ENCODE data around the gene PHF12.

The PHF12 gene

GRCh38 chr17:28929787-28930186 is 21.5 kb downstream of the PHF12 start:
- H3K9me3 ChIP-seq (ENCODE audit: insufficient read depth, low read length): peaks cover 5% of the 10 kb centered on the region; the same call in 1 of the 2 replicates
- H3K9ac ChIP-seq (ENCODE audit: insufficient read length, low read depth): no peak overlapping the region
- H3K36me3 ChIP-seq (ENCODE audit: insufficient read depth, insufficient read length, low read length): peaks cover 31% of the 10 kb centered on the region
- H3K27me3 ChIP-seq (ENCODE audit: insufficient read depth, insufficient read length): no peaks in the 10 kb centered on the region
- DNase-seq (ENCODE audit: low read depth, low spot score): no peak
- no peak overlapping the region for H3K4me3 ChIP-seq (ENCODE audit: insufficient read length, low read depth)
- TF ChIP-seq ZNF274 (IDR thresholded peaks at IDR 0.05; ENCODE audit: low read depth, low read length) (no peak), YY1 (IDR thresholded peaks at IDR 0.05; ENCODE audit: insufficient read depth, insufficient read length) (no peak), SUZ12 (IDR thresholded peaks at IDR 0.05; ENCODE audit: extremely low read depth, insufficient read depth, insufficient read length) (no peak)
- no peaks in the 10 kb centered on the region for H3K4me1 ChIP-seq (ENCODE audit: insufficient read depth, insufficient read length)

- no peak for DNase-seq (ENCODE audit: low read depth, low spot score)
- TF ChIP-seq SUZ12 (IDR thresholded peaks at IDR 0.05; ENCODE audit: extremely low read depth, insufficient read depth, insufficient read length): no peak
- H3K4me3 ChIP-seq (ENCODE audit: insufficient read length, low read depth): no peak overlapping the region
- peaks cover 37% of the 10 kb centered on the region for H3K36me3 ChIP-seq (ENCODE audit: insufficient read depth, insufficient read length, low read length)
- H3K27me3 ChIP-seq (ENCODE audit: insufficient read depth, insufficient read length): no peaks in the 10 kb centered on the region
- peaks cover 5% of the 10 kb centered on the region; the same call in 1 of the 2 replicates for H3K9me3 ChIP-seq (ENCODE audit: insufficient read depth, low read length)
- H3K4me1 ChIP-seq (ENCODE audit: insufficient read depth, insufficient read length): no peaks in the 10 kb centered on the region
- no peak overlapping the region for H3K9ac ChIP-seq (ENCODE audit: insufficient read length, low read depth)
Observed at GRCh38 chr17:28928061-28928460, 23.3 kb downstream of the PHF12 start.

GRCh38 chr17:28926786-28927185 is 24.5 kb downstream of the PHF12 start:
- no peak for TF ChIP-seq YY1 (IDR thresholded peaks at IDR 0.05; ENCODE audit: insufficient read depth, insufficient read length)
- H3K4me1 ChIP-seq (ENCODE audit: insufficient read depth, insufficient read length): no peaks in the 10 kb centered on the region
- peaks cover 5% of the 10 kb centered on the region; the same call in 1 of the 2 replicates for H3K9me3 ChIP-seq (ENCODE audit: insufficient read depth, low read length)
- no peak overlapping the region for H3K9ac ChIP-seq (ENCODE audit: insufficient read length, low read depth)
- H3K27me3 ChIP-seq (ENCODE audit: insufficient read depth, insufficient read length): no peaks in the 10 kb centered on the region
- DNase-seq (ENCODE audit: low read depth, low spot score): no peak
- peaks cover 48% of the 10 kb centered on the region for H3K36me3 ChIP-seq (ENCODE audit: insufficient read depth, insufficient read length, low read length)
- H3K4me3 ChIP-seq (ENCODE audit: insufficient read length, low read depth): no peak overlapping the region

GRCh38 chr17:28926366-28926765 is 25.0 kb downstream of the PHF12 start:
- DNase-seq (ENCODE audit: low read depth, low spot score): no peak
- H3K9me3 ChIP-seq (ENCODE audit: insufficient read depth, low read length): peaks cover 5% of the 10 kb centered on the region; the same call in 1 of the 2 replicates
- H3K4me1 ChIP-seq (ENCODE audit: insufficient read depth, insufficient read length): no peaks in the 10 kb centered on the region
- no peak overlapping the region for H3K4me3 ChIP-seq (ENCODE audit: insufficient read length, low read depth)
- no peaks in the 10 kb centered on the region for H3K27me3 ChIP-seq (ENCODE audit: insufficient read depth, insufficient read length)
- H3K9ac ChIP-seq (ENCODE audit: insufficient read length, low read depth): no peak overlapping the region
- peaks cover 52% of the 10 kb centered on the region for H3K36me3 ChIP-seq (ENCODE audit: insufficient read depth, insufficient read length, low read length)
- TF ChIP-seq SUZ12 (IDR thresholded peaks at IDR 0.05; ENCODE audit: extremely low read depth, insufficient read depth, insufficient read length) (no peak), YY1 (IDR thresholded peaks at IDR 0.05; ENCODE audit: insufficient read depth, insufficient read length) (no peak), ZNF274 (IDR thresholded peaks at IDR 0.05; ENCODE audit: low read depth, low read length) (no peak)

GRCh38 chr17:28925912-28926365 is 25.4 kb downstream of the PHF12 start:
- no peak for TF ChIP-seq SUZ12 (IDR thresholded peaks at IDR 0.05; ENCODE audit: extremely low read depth, insufficient read depth, insufficient read length)
- TF ChIP-seq YY1 (IDR thresholded peaks at IDR 0.05; ENCODE audit: insufficient read depth, insufficient read length): no peak
- no peak for TF ChIP-seq ZNF274 (IDR thresholded peaks at IDR 0.05; ENCODE audit: low read depth, low read length)
- Histone ChIP-seq H3K4me1 (ENCODE audit: insufficient read depth, insufficient read length) (no peaks in the 10 kb centered on the region), H3K27me3 (ENCODE audit: insufficient read depth, insufficient read length) (no peaks in the 10 kb centered on the region), H3K36me3 (ENCODE audit: insufficient read depth, insufficient read length, low read length) (peaks cover 56% of the 10 kb centered on the region), H3K4me3 (ENCODE audit: insufficient read length, low read depth) (no peak overlapping the region), H3K9me3 (ENCODE audit: insufficient read depth, low read length) (peaks cover 5% of the 10 kb centered on the region; the same call in 1 of the 2 replicates), H3K9ac (ENCODE audit: insufficient read length, low read depth) (no peak overlapping the region)
- no peak for DNase-seq (ENCODE audit: low read depth, low spot score)

- H3K36me3 ChIP-seq (ENCODE audit: insufficient read depth, insufficient read length, low read length): peaks cover 83% of the 10 kb centered on the region
- no peak overlapping the region for H3K9ac ChIP-seq (ENCODE audit: insufficient read length, low read depth)
- no peaks in the 10 kb centered on the region for H3K4me1 ChIP-seq (ENCODE audit: insufficient read depth, insufficient read length)
- DNase-seq (ENCODE audit: low read depth, low spot score): no peak
- H3K9me3 ChIP-seq (ENCODE audit: insufficient read depth, low read length): no peaks in the 10 kb centered on the region
- TF ChIP-seq YY1 (IDR thresholded peaks at IDR 0.05; ENCODE audit: insufficient read depth, insufficient read length) (no peak), ZNF274 (IDR thresholded peaks at IDR 0.05; ENCODE audit: low read depth, low read length) (no peak), SUZ12 (IDR thresholded peaks at IDR 0.05; ENCODE audit: extremely low read depth, insufficient read depth, insufficient read length) (no peak)
- H3K27me3 ChIP-seq (ENCODE audit: insufficient read depth, insufficient read length): no peaks in the 10 kb centered on the region
- H3K4me3 ChIP-seq (ENCODE audit: insufficient read length, low read depth): no peak overlapping the region
Observed at GRCh38 chr17:28920201-28920600, 31.1 kb downstream of the PHF12 start.

- Histone ChIP-seq H3K36me3 (ENCODE audit: insufficient read depth, insufficient read length, low read length) (peaks cover 88% of the 10 kb centered on the region), H3K4me3 (ENCODE audit: insufficient read length, low read depth) (no peak overlapping the region), H3K9ac (ENCODE audit: insufficient read length, low read depth) (no peak overlapping the region)
Observed at GRCh38 chr17:28918295-28918694, 33.0 kb downstream of the PHF12 start.

GRCh38 chr17:28917465-28917864 is 33.9 kb downstream of the PHF12 start:
- Histone ChIP-seq H3K4me3 (ENCODE audit: insufficient read length, low read depth) (no peak overlapping the region), H3K9me3 (ENCODE audit: insufficient read depth, low read length) (no peaks in the 10 kb centered on the region), H3K27me3 (ENCODE audit: insufficient read depth, insufficient read length) (no peaks in the 10 kb centered on the region), H3K4me1 (ENCODE audit: insufficient read depth, insufficient read length) (no peaks in the 10 kb centered on the region), H3K36me3 (ENCODE audit: insufficient read depth, insufficient read length, low read length) (peaks cover 90% of the 10 kb centered on the region), H3K9ac (ENCODE audit: insufficient read length, low read depth) (no peak overlapping the region)
- TF ChIP-seq SUZ12 (IDR thresholded peaks at IDR 0.05; ENCODE audit: extremely low read depth, insufficient read depth, insufficient read length) (no peak), ZNF274 (IDR thresholded peaks at IDR 0.05; ENCODE audit: low read depth, low read length) (no peak), YY1 (IDR thresholded peaks at IDR 0.05; ENCODE audit: insufficient read depth, insufficient read length) (no peak)
- DNase-seq (ENCODE audit: low read depth, low spot score): no peak

More at GRCh38 chr17:28918295-28918694, 33.0 kb downstream of the PHF12 start:
- no peak for TF ChIP-seq ZNF274 (IDR thresholded peaks at IDR 0.05; ENCODE audit: low read depth, low read length)
- TF ChIP-seq SUZ12 (IDR thresholded peaks at IDR 0.05; ENCODE audit: extremely low read depth, insufficient read depth, insufficient read length): no peak
- TF ChIP-seq YY1 (IDR thresholded peaks at IDR 0.05; ENCODE audit: insufficient read depth, insufficient read length): no peak
- no peaks in the 10 kb centered on the region for H3K9me3 ChIP-seq (ENCODE audit: insufficient read depth, low read length)
- no peaks in the 10 kb centered on the region for H3K4me1 ChIP-seq (ENCODE audit: insufficient read depth, insufficient read length)
- no peak for DNase-seq (ENCODE audit: low read depth, low spot score)
- no peaks in the 10 kb centered on the region for H3K27me3 ChIP-seq (ENCODE audit: insufficient read depth, insufficient read length)
